ENCODE results near the gene MARK1.
A peak's percentile ranks its signal among the peaks of the same experiment; 100 is the strongest.

MARK1 gene

DNA sequence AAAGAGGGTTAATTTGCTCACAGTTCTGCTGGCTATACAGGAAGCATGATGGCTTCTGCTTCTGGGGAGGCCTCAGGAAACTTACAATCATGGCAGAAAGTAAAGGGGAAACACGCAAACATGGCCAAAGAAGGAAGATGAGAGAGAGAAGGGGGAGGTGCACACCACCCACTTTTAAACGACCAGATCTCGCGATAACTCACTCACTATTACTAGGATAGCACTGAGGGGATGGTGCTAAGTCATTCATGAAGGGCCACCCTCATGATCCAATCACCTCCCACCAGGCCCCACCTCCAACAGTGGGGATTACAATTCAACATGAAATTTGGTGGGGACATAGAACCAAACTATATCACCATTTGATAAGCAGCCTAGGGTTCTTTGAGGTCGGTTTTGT is 159.9 kb downstream of the MARK1 start:
- H3K4me3 ChIP-seq (ENCODE audit: low read depth, low read length), result no peak overlapping the region
- no peak for TF ChIP-seq CTCF (IDR thresholded peaks at IDR 0.05; ENCODE audit: borderline replicate concordance, insufficient read depth, low read depth, low read length)

- H3K4me3 ChIP-seq (ENCODE audit: low read depth, low read length), result no peak overlapping the region
- no peak for TF ChIP-seq CTCF (IDR thresholded peaks at IDR 0.05; ENCODE audit: borderline replicate concordance, insufficient read depth, low read depth, low read length)
Measured at GRCh38 chr1:220689666-220690065, 161.7 kb downstream of the MARK1 start.

DNA sequence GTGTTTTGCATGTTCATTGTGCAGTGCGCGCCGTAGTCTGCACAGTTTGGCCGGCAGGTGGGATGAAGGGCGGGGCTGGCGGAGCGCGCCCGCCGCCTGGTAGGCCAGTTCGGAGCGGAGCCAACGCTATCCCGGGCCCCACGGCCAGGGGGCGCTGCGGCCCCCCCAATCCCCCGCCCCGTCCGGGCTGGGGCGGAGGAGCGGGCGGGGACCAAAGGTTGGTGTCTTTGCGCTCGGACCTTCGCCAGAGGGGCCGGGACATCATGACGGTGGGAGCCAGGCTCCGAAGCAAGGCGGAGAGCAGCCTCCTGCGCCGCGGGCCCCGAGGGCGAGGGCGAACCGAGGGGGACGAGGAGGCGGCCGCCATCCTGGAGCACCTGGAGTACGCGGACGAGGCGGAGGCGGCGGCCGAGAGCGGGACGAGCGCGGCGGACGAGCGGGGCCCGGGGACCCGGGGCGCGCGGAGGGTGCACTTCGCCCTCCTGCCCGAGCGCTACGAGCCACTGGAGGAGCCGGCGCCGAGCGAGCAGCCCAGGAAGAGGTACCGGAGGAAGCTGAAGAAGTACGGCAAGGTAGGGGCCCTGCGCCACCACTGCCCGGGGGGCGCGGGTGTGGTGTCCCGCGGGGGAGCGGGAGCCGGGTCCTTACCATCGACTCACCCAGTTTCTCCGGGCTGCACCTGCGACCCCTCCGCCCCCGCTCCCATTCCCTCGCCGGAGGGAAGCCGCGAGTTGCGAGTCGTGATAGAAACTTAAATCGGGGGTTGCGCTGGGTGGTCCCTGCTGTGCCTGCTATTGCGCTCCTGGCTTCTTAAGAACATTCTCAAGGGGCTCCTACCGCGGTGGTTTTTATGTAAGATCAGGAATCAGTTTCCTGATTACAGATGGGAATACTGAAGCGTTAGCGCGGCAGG is 162.5 kb downstream of the MARK1 start, which contains the start of gene C1orf115:
Gene C1orf115, plus strand, starts transcription at position 224 of the 913 bp plus-strand sequence. Its CDS starts 40 bp downstream, at position 264.
- peak; percentile 98 for TF ChIP-seq CTCF (IDR thresholded peaks at IDR 0.05; ENCODE audit: borderline replicate concordance, insufficient read depth, low read depth, low read length)
- peak within 1 kb of the TSS; percentile 33 for H3K4me3 ChIP-seq (ENCODE audit: low read depth, low read length)

GRCh38 chr1:220691053-220691684 is 163.2 kb downstream of the MARK1 start:
- TF ChIP-seq CTCF (IDR thresholded peaks at IDR 0.05; ENCODE audit: borderline replicate concordance, insufficient read depth, low read depth, low read length), result no peak
- H3K4me3 ChIP-seq (ENCODE audit: low read depth, low read length), result no peak overlapping the region

- H3K4me3 ChIP-seq (ENCODE audit: low read depth, low read length), result no peak overlapping the region
- no peak for TF ChIP-seq CTCF (IDR thresholded peaks at IDR 0.05; ENCODE audit: borderline replicate concordance, insufficient read depth, low read depth, low read length)
Measured at GRCh38 chr1:220692436-220693228, 164.7 kb downstream of the MARK1 start.

GRCh38 chr1:220694866-220695382 is 167.0 kb downstream of the MARK1 start:
- TF ChIP-seq CTCF (IDR thresholded peaks at IDR 0.05; ENCODE audit: borderline replicate concordance, insufficient read depth, low read depth, low read length), result no peak
- H3K4me3 ChIP-seq (ENCODE audit: low read depth, low read length), result no peak overlapping the region
